Panc1 (cell line): ENCODE measurements around the gene FOXO3B.
"Not testable (repeated sequence)": the region's sequence is repeated elsewhere in the genome, so short reads cannot be mapped to it uniquely, and the experiment has no call there.

Experiments used
- CTCF ChIP-seq: fragments of 450-650 bp; IDR thresholded peaks from 2 replicates; pipeline ENCODE4 v1.5.1; 2017; ENCODE audit warnings: mild to moderate bottlenecking
- POLR2AphosphoS5 ChIP-seq: IDR thresholded peaks from 2 replicates; pipeline ENCODE4 v1.6.1; 2012; ENCODE audit warnings: mild to moderate bottlenecking, low read depth, low read length, moderate library complexity
- REST ChIP-seq, 2 experiments: IDR thresholded peaks; 2 replicates each; pipeline ENCODE4 v1.6.1; 2011 to 2012; ENCODE audit warnings: low read depth in 2 of 2, control low read depth in 1 of 2, low read length in 1 of 2, mild to moderate bottlenecking in 1 of 2, moderate library complexity in 1 of 2; ENCODE audit not compliant: insufficient read depth in 1 of 2
- SIN3A ChIP-seq: IDR thresholded peaks from 2 replicates; pipeline ENCODE4 v1.6.1; 2012; ENCODE audit warnings: low read depth, mild to moderate bottlenecking, low read length, moderate library complexity, borderline replicate concordance; ENCODE audit not compliant: insufficient read depth
- TCF7L2 ChIP-seq: IDR thresholded peaks from 2 replicates; pipeline ENCODE4 v1.6.1; 2011; ENCODE audit warnings: mild to moderate bottlenecking, low read depth, low read length, inconsistent platforms

DNA sequence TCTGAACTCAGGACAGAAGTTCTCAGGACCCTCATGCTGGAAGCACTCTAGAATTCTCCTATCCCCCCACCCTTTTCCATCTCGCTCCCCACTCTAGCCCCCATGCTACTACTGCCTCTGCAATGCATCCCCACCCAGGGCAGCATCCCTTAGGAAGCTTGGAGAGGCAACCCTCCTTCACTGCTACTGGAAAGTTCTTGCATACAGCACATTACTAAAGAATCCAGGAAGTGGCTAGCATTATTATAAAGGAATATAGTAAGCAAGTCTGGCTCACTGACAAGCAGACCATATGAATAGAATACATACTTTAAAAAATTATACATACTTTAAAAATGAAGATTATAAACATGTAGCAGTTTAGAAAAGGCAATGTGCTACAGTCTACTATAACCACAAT is 13.5 kb downstream of the FOXO3B start:
- TF ChIP-seq TCF7L2; CTCF; POLR2AphosphoS5; SIN3A; REST (IDR thresholded peaks at IDR 0.05; ENCODE audit: insufficient read depth in 1 of 2, low read depth in 2 of 2, low read length in 1 of 2): not testable (repeated sequence)
